AG09309 (cell line): ENCODE measurements around the gene HTR3D.

ENCODE experiments used
- DNase-seq: peaks from one replicate; pipeline ENCODE4 v3.0.0-alpha.2; 2010; ENCODE audit warnings: low read depth
- H3K4me3 ChIP-seq: 2 replicates; pipeline ENCODE4 v1.5.1; 2011; ENCODE audit warnings: mild to moderate bottlenecking, low read depth, low read length, moderate library complexity; ENCODE audit not compliant: control insufficient read depth
- TF ChIP-seq, protein P1 (sequence below): IDR thresholded peaks from 2 replicates; pipeline ENCODE4 v1.5.1; 2011; ENCODE audit warnings: mild to moderate bottlenecking, low read depth, low read length, inconsistent platforms; ENCODE audit not compliant: insufficient read depth, control insufficient read depth; ENCODE audit errors: missing control alignments

The HTR3D gene

DNA sequence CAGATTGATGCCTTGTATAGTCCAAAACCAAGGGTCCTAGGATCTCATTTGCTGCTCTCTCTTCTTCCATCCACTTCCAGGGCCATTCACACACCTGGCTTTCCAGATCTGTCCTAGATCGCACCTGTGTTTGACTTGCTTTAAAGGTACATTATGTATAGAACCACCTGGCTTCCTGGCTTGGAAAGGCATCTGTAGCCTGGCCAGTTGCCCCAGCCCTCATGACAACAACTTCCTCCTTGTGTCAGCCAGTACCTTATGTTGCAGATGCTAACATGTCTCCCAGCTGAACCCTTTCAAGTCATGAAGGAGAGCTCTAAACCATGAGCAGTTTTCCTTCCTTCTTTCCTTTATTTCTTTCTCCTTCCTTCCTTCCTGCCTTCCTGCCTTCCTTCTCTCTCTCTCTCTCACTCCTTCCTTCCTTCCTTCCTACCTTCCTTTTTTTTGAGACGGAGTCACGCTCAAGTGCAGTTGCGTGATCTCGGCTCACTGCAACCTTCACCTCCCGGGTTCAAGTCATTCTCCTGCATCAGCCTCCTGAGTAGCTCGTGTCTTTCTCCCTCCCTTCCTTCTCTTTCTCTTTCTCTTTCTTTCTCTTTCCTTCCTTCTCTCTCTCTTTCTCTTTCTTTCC is 18.8 kb downstream of the HTR3D start:
- no peak overlapping the region for H3K4me3 ChIP-seq
- DNase-seq: no peak
- TF ChIP-seq, protein P1, sequence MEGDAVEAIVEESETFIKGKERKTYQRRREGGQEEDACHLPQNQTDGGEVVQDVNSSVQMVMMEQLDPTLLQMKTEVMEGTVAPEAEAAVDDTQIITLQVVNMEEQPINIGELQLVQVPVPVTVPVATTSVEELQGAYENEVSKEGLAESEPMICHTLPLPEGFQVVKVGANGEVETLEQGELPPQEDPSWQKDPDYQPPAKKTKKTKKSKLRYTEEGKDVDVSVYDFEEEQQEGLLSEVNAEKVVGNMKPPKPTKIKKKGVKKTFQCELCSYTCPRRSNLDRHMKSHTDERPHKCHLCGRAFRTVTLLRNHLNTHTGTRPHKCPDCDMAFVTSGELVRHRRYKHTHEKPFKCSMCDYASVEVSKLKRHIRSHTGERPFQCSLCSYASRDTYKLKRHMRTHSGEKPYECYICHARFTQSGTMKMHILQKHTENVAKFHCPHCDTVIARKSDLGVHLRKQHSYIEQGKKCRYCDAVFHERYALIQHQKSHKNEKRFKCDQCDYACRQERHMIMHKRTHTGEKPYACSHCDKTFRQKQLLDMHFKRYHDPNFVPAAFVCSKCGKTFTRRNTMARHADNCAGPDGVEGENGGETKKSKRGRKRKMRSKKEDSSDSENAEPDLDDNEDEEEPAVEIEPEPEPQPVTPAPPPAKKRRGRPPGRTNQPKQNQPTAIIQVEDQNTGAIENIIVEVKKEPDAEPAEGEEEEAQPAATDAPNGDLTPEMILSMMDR: no peak

- TF ChIP-seq, protein P1: no peak
- H3K4me3 ChIP-seq: no peak within 1 kb of the TSS
- DNase-seq: no peak
Observed at GRCh38 chr3:184052767-184053166, 21.2 kb downstream of the HTR3D start, which contains the start of gene HTR3C. TSS of gene HTR3C (plus strand) at chr3:184053047. CDS start at chr3:184053081, 34 bp downstream.

GRCh38 chr3:184058029-184058428 is 26.5 kb downstream of the HTR3D start:
- H3K4me3 ChIP-seq: no peak overlapping the region
- peak; percentile 39 for DNase-seq
- TF ChIP-seq, protein P1: no peak

- H3K4me3 ChIP-seq: no peak overlapping the region
- TF ChIP-seq, protein P1: no peak
- DNase-seq: no peak
Observed at GRCh38 chr3:184059424-184059823, 27.9 kb downstream of the HTR3D start.

DNA sequence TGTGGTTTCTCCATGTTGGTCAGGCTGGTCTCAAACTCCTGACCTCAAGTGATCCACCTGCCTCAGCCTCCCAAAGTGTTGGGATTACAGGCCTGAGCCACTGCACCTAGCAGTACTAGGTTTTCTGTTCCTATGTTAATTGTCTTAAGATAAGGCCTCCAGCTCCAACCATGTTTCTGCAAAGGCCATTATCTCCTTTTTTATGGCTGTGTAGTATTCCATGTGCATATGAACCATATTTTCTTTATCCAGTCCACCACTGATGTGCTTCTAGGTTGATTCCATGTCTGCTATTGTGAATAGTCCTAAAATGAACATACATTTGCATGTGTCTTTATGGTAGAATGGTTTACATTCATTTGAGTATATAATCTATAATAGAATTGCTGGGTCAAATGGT is 31.1 kb downstream of the HTR3D start:
- DNase-seq: no peak
- TF ChIP-seq, protein P1: no peak
- no peak overlapping the region for H3K4me3 ChIP-seq

GRCh38 chr3:184066211-184066610 is 34.7 kb downstream of the HTR3D start:
- peak; percentile 1 for DNase-seq
- TF ChIP-seq, protein P1: no peak
- no peak overlapping the region for H3K4me3 ChIP-seq

- TF ChIP-seq, protein P1: no peak
- no peak for DNase-seq
- no peak overlapping the region for H3K4me3 ChIP-seq
Observed at GRCh38 chr3:184067573-184068055, 36.1 kb downstream of the HTR3D start.
